NT2/D1 (cell line): ENCODE data around the gene TREX2.
"Not testable (repeated sequence)": the region's sequence is repeated elsewhere in the genome, so short reads cannot be mapped to it uniquely, and the experiment has no call there.

ENCODE experiments used
- DNase-seq: peaks from one replicate; pipeline ENCODE4 v3.0.0-alpha.2; 2011; ENCODE audit warnings: low read depth, low spot score
- H3K27me3 ChIP-seq: 2 replicates; pipeline ENCODE4 v1.6.0; 2011; ENCODE audit warnings: mild to moderate bottlenecking; ENCODE audit not compliant: insufficient read length, insufficient read depth
- H3K36me3 ChIP-seq: 2 replicates; pipeline ENCODE4 v1.6.1; 2011; ENCODE audit warnings: mild to moderate bottlenecking, low read length, mixed read lengths; ENCODE audit not compliant: insufficient read depth, insufficient read length
- H3K4me1 ChIP-seq: 2 replicates; pipeline ENCODE4 v1.5.1; 2011; ENCODE audit not compliant: insufficient read depth, insufficient read length
- H3K4me3 ChIP-seq: 2 replicates; pipeline ENCODE4 v1.5.1; 2011; ENCODE audit warnings: low read depth; ENCODE audit not compliant: insufficient read length
- H3K9ac ChIP-seq: 2 replicates; pipeline ENCODE4 v1.6.0; 2011; ENCODE audit warnings: low read depth; ENCODE audit not compliant: insufficient read length
- H3K9me3 ChIP-seq: 2 replicates; pipeline ENCODE4 v1.5.1; 2011; ENCODE audit warnings: mild to moderate bottlenecking, low read length; ENCODE audit not compliant: insufficient read depth
- SUZ12 ChIP-seq: IDR thresholded peaks from 2 replicates; pipeline ENCODE4 v1.6.1; 2011; ENCODE audit not compliant: insufficient read length, insufficient read depth; ENCODE audit errors: extremely low read depth
- YY1 ChIP-seq: IDR thresholded peaks from 2 replicates; pipeline ENCODE4 v1.6.1; 2011; ENCODE audit not compliant: insufficient read length, insufficient read depth
- ZNF274 ChIP-seq: IDR thresholded peaks from 2 replicates; pipeline ENCODE4 v1.6.1; 2011; ENCODE audit warnings: mild to moderate bottlenecking, low read depth, low read length

Gene TREX2

DNA sequence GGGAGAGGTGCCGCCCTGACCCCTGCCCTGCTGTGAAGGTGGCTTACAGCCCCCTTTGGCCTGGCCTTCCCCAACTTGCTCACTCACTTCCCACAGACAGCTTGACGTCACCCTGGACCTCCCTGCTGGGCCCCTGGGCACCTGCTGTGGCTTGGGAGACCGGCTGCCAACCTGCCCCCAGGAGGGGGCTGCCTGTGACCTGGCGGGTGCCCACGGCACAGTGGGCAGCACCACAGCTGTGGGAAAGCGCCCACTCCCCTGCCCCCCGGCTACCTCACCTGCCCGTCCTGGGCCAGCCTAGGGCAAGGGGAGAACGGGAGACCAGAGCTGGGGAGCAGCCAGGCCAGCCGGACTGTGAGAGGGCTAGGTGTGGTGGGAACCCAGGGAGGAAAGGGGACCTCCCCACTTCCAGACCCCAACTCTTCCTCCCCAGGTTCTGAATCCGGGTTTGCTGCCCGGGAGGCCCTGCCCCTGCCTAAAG lies 36.9 kb downstream of the TREX2 start:
- peaks cover 24% of the 10 kb centered on the region for H3K27me3 ChIP-seq
- H3K4me3 ChIP-seq, result no peak overlapping the region
- H3K9ac ChIP-seq, result no peak overlapping the region
- DNase-seq, result no peak
- no peaks in the 10 kb centered on the region for H3K9me3 ChIP-seq
- H3K4me1 ChIP-seq, result peaks cover 2% of the 10 kb centered on the region
- H3K36me3 ChIP-seq, result no peaks in the 10 kb centered on the region
- TF ChIP-seq YY1 (no peak), ZNF274 (no peak), SUZ12 (no peak)

DNA sequence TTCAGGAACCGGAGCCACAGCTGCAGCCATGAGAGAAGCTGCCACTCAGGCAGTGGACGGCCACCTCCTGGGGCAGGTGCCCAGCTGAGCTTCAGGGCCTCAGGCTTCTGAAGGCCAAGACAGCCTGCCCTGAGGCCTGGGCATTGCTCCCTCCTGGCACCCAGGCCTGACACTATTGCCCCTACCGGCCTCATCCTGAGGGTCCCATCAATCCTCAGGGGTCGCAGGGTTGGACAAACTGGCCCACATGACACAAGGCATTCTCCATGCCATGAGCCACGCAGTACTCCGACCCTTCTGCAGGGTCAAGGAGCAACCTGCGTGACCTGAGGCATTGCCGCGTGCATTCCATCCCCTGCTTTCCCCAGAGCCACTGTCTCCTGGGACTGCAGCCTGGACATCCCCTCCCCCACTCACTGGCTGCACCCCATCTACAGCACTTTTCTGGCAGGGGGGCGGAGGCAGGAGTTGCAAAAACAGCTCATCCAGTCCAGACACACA lies 37.6 kb downstream of the TREX2 start:
- DNase-seq, result no peak
- no peak overlapping the region for H3K4me3 ChIP-seq
- H3K9me3 ChIP-seq, result no peaks in the 10 kb centered on the region
- H3K36me3 ChIP-seq, result no peaks in the 10 kb centered on the region
- H3K9ac ChIP-seq, result no peak overlapping the region
- H3K4me1 ChIP-seq, result peaks cover 2% of the 10 kb centered on the region
- H3K27me3 ChIP-seq, result peaks cover 24% of the 10 kb centered on the region
- TF ChIP-seq ZNF274 (no peak), SUZ12 (no peak), YY1 (no peak)

DNA sequence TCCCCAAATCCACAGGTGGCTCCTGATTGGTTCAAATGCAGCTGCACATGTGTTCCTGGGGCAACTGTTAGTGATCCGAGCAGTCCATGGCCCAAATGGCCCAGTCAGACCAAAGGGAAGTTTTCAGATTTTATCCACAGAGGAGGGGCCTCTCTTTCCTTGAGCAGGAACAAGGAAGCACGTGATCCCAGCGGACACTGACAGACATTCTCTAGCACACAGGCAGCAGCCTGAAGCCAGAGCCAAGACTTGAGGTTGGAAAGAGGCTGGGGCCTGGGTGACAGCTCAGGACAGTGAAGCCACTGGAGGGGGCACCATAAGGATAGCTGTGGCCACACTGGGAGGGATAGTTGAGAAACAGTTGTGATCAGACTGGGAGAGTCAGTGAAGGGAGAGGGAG lies 38.1 kb downstream of the TREX2 start:
- H3K4me1 ChIP-seq, result peaks cover 2% of the 10 kb centered on the region
- no peaks in the 10 kb centered on the region for H3K36me3 ChIP-seq
- H3K9ac ChIP-seq, result no peak overlapping the region
- DNase-seq, result no peak
- no peak overlapping the region for H3K4me3 ChIP-seq
- TF ChIP-seq ZNF274 (no peak), YY1 (no peak), SUZ12 (no peak)
- peaks cover 24% of the 10 kb centered on the region for H3K27me3 ChIP-seq
- no peaks in the 10 kb centered on the region for H3K9me3 ChIP-seq

DNA sequence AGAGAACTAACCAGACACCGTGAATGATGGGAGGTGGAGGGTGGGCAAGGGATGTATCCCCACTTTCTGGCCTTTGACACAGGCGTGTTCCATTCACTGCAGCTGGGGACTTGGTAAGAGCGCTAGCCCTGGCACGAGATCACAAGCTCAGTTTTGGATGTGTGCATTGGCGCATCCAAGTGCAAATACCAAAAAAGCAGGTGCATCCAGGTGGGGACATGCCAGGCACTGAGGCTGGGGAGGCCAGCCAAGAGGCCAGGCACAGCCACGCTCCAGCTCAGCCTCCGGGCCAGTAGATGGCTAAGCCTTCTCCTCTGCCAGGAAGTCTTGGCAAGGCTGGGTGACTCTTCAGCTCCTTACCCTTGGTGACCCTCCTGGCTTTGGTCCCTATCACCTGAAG lies 39.0 kb downstream of the TREX2 start:
- H3K36me3 ChIP-seq, result no peaks in the 10 kb centered on the region
- H3K27me3 ChIP-seq, result peaks cover 16% of the 10 kb centered on the region
- peaks cover 2% of the 10 kb centered on the region for H3K4me1 ChIP-seq
- no peaks in the 10 kb centered on the region for H3K9me3 ChIP-seq
- no peak for DNase-seq
- TF ChIP-seq SUZ12 (no peak), ZNF274 (no peak), YY1 (no peak)
- H3K9ac ChIP-seq, result no peak overlapping the region
- no peak overlapping the region for H3K4me3 ChIP-seq

GRCh38 chrX:153406011-153406410 lies 39.8 kb downstream of the TREX2 start:
- Histone ChIP-seq H3K36me3 (no peaks in the 10 kb centered on the region), H3K9me3 (no peaks in the 10 kb centered on the region), H3K9ac (no peak overlapping the region), H3K27me3 (peaks cover 7% of the 10 kb centered on the region), H3K4me1 (peaks cover 2% of the 10 kb centered on the region), H3K4me3 (no peak overlapping the region)
- TF ChIP-seq SUZ12, result no peak
- no peak for DNase-seq

DNA sequence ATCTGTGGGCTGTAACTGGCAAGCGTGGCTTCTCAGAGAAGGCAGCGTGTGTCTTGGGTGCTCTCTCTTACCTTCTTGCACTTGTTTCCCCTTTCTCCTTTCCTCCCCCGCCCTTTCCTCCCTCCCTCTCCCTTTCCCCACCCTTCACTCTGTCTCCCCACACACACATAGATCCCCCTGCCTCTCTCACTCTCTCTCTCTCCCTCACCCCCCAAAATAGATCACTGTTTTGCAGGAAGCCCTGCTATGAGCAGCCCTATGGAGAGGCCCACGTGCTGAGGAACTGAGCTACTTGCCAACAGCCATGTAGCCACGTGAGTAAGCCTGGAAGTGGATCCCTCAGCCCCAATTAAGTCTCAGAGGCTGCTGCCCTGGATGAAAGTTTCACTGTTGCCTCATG lies 40.4 kb downstream of the TREX2 start:
- peaks cover 1% of the 10 kb centered on the region for H3K27me3 ChIP-seq
- no peaks in the 10 kb centered on the region for H3K9me3 ChIP-seq
- peaks cover 2% of the 10 kb centered on the region for H3K4me1 ChIP-seq

DNA sequence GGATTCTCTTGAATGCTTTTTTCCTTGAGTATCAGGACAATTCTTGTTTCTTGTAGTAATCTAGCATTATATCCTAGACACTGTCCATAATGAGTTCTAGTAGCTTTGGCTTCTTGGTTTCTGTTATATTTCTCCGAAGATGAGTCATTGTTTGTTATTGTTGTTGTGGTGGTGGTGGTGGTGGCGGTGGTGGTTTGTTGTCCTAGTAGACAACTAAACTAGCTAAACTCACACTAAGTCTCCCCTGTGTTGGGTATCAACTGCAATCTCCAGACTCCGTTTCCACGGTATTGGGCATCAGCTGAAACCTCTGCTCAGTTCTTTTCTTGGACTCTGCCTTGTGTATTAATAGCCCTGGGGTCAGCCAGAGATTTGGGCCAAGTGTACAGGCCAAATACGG lies 41.5 kb downstream of the TREX2 start:
- H3K4me1 ChIP-seq, H3K4me3 ChIP-seq, H3K9ac ChIP-seq, H3K36me3 ChIP-seq, H3K27me3 ChIP-seq, DNase-seq, H3K9me3 ChIP-seq: not testable (repeated sequence)

More for the DNA sequence above, 40.4 kb downstream of the TREX2 start:
- H3K9ac ChIP-seq, result no peak overlapping the region
- no peak for DNase-seq
- TF ChIP-seq ZNF274, result no peak
- no peak for TF ChIP-seq SUZ12
- TF ChIP-seq YY1, result no peak
- no peaks in the 10 kb centered on the region for H3K36me3 ChIP-seq
- no peak overlapping the region for H3K4me3 ChIP-seq

DNA sequence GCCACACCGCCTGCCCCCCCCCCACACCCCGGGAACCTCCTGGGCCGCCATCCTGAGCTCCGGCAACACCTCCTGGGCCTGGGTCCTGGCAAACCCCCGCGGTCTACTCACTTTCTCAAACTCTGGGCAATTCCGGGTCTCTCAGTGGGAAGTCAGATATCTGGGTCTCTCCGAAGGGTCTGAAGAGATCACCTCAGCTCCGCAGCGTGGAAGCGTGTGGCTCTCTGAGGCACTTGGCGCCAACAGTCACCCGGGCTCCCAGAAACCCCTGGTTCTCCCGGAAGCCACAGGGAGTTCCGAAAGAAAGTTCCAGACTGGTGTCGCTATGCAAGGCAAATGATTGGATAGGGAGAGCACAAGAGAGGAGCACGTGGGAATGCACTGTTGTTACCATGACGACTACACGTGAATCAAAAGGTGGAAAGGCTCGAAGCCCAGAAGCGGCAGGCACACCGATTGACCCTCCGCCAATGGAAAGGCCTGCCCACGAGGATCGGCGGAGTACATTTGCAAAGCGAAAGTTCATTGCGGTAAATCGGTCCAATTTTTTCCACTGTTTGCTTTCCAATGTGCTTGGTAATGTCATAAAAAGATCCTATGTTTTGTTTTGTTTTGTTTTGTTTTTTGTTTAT lies 44.6 kb downstream of the TREX2 start, which contains the start of gene PNMA6E:
Gene PNMA6E (minus strand): TSS at position 218 of the 632 bp plus-strand sequence. CDS start 2,501 bp downstream, outside the sequence.
- Histone ChIP-seq H3K4me1 (no peaks in the 10 kb centered on the region), H3K9ac (no peak within 1 kb of the TSS), H3K27me3 (no peaks in the 10 kb centered on the region), H3K36me3 (no peaks in the 10 kb centered on the region), H3K9me3 (no peaks in the 10 kb centered on the region), H3K4me3 (no peak within 1 kb of the TSS)
- DNase-seq, result no peak
- no peak for TF ChIP-seq SUZ12
- TF ChIP-seq ZNF274, result no peak
- TF ChIP-seq YY1, result no peak
